ENCODE measurements around the gene ELP5.
A peak's percentile ranks its signal among the peaks of the same experiment; 100 is the strongest.

ELP5 gene

GRCh38 chr17:7252176-7253043 is at the start of gene ELP5:
ELP5 (plus strand) TSS chr17:7252215; CDS start chr17:7252551, 336 bp downstream.
- peak; percentile 72 for DNase-seq (ENCODE audit: low read depth)

GRCh38 chr17:7203391-7203790 is 48.6 kb upstream of the ELP5 start:
- DNase-seq (ENCODE audit: low read depth), result no peak

- DNase-seq (ENCODE audit: low read depth), result no peak
Measured at GRCh38 chr17:7204336-7204735, 47.7 kb upstream of the ELP5 start.

- peak; percentile 74 for DNase-seq (ENCODE audit: low read depth)
Measured at GRCh38 chr17:7204828-7205461, 47.1 kb upstream of the ELP5 start.

- no peak for DNase-seq (ENCODE audit: low read depth)
Measured at GRCh38 chr17:7205561-7205960, 46.5 kb upstream of the ELP5 start.

GRCh38 chr17:7207120-7208001 is 44.7 kb upstream of the ELP5 start:
- DNase-seq (ENCODE audit: low read depth), result no peak

GRCh38 chr17:7208027-7208571 is 43.9 kb upstream of the ELP5 start:
- DNase-seq (ENCODE audit: low read depth), result no peak

- no peak for DNase-seq (ENCODE audit: low read depth)
Measured at GRCh38 chr17:7208754-7209460, 43.1 kb upstream of the ELP5 start.

GRCh38 chr17:7211491-7212273 is 40.3 kb upstream of the ELP5 start:
- no peak for DNase-seq (ENCODE audit: low read depth)

- no peak for DNase-seq (ENCODE audit: low read depth)
Measured at GRCh38 chr17:7213895-7214299, 38.1 kb upstream of the ELP5 start.

GRCh38 chr17:7214300-7215135 is 37.5 kb upstream of the ELP5 start:
- peak; percentile 98 for DNase-seq (ENCODE audit: low read depth)

- DNase-seq (ENCODE audit: low read depth), result no peak
Measured at GRCh38 chr17:7215136-7215638, 36.8 kb upstream of the ELP5 start.

- no peak for DNase-seq (ENCODE audit: low read depth)
Measured at GRCh38 chr17:7215652-7216180, 36.3 kb upstream of the ELP5 start.

GRCh38 chr17:7216242-7217112 is 35.5 kb upstream of the ELP5 start:
- no peak for DNase-seq (ENCODE audit: low read depth)

- DNase-seq (ENCODE audit: low read depth), result no peak
Measured at GRCh38 chr17:7217113-7217987, 34.7 kb upstream of the ELP5 start.

GRCh38 chr17:7218166-7218565 is 33.8 kb upstream of the ELP5 start:
- DNase-seq (ENCODE audit: low read depth), result no peak

- no peak for DNase-seq (ENCODE audit: low read depth)
Measured at GRCh38 chr17:7218758-7219157, 33.3 kb upstream of the ELP5 start.

All from stimulated activated CD8-positive, alpha-beta memory T cell treated with anti-CD3 and anti-CD28 coated beads, Interleukin-15, amount 100 ng/mL, for 24 hours (primary cell).